Measurements from ENCODE around the gene CSNK1G2.

The CSNK1G2 gene

DNA sequence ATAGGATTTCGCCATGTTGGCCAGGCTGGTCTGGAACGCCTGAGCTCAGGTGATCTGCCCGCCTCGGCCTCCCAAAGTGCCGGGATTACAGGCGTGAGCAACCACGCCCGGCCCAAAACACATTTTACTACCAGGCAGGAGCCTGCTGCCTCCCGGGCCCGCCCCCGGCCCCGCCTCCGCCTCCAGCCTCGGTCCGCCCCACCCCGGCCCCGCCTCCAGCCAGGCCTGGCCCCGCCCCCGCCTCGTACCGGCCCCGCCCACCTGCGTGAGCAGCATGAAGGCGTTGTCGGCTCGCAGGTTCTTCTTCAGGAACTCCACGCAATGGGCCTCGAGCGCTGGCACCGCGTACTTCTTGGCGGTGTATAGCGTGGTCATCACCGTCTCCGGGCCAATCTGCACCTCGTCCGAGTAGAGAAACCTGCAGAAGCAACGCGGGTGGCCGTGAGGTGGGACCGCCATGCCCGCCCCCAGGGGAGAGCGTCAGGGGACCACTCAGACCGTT is 51.8 kb downstream of the CSNK1G2 start:
- no peak for TF ChIP-seq ZFX (IDR thresholded peaks at IDR 0.05)
- TF ChIP-seq, protein P1, sequence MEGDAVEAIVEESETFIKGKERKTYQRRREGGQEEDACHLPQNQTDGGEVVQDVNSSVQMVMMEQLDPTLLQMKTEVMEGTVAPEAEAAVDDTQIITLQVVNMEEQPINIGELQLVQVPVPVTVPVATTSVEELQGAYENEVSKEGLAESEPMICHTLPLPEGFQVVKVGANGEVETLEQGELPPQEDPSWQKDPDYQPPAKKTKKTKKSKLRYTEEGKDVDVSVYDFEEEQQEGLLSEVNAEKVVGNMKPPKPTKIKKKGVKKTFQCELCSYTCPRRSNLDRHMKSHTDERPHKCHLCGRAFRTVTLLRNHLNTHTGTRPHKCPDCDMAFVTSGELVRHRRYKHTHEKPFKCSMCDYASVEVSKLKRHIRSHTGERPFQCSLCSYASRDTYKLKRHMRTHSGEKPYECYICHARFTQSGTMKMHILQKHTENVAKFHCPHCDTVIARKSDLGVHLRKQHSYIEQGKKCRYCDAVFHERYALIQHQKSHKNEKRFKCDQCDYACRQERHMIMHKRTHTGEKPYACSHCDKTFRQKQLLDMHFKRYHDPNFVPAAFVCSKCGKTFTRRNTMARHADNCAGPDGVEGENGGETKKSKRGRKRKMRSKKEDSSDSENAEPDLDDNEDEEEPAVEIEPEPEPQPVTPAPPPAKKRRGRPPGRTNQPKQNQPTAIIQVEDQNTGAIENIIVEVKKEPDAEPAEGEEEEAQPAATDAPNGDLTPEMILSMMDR (conservative IDR thresholded peaks at IDR 0.05), result no peak
- no peak overlapping the region for H3K27ac ChIP-seq

DNA sequence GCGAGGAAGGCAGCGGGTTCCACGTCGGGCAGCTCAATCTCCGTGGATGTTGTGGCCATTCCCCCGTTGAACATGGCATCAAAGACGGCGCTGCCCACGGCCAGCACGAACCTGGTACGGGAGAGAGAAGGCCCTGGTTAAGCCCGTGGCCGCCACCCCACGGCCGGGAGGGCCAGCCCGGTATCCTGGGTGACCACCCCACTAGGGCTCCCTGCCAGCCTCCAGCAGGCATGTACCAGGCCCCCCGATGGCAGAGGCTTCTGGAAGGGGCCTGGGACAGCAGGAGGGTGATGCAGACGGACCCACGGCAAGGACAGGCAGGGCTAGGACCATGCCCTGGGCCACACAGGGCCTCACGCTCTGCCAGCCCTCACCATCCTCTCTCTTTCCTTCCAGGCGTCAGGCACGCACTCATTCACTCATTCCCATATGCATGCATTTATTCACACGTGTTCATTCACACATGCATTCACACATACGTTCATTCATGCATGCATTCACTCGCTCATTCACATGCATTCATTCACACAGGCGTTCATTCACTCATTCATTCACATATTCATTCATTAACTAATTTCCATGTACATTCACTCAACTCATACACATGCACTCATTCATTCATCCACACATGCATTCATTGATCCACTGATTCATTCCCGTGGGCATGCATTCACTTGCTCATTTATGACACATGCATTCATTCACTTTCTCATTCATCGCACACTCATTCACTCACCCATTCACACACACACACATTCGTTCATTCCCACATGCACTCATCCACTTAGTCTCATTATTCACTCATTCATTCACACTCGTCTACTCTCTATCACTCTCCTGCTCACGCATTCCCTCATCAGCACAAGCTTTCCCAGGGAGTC is 56.6 kb downstream of the CSNK1G2 start:
- no peak overlapping the region for H3K27ac ChIP-seq
- no peak for TF ChIP-seq ZFX (IDR thresholded peaks at IDR 0.05)
- TF ChIP-seq, protein P1 (conservative IDR thresholded peaks at IDR 0.05), result no peak

DNA sequence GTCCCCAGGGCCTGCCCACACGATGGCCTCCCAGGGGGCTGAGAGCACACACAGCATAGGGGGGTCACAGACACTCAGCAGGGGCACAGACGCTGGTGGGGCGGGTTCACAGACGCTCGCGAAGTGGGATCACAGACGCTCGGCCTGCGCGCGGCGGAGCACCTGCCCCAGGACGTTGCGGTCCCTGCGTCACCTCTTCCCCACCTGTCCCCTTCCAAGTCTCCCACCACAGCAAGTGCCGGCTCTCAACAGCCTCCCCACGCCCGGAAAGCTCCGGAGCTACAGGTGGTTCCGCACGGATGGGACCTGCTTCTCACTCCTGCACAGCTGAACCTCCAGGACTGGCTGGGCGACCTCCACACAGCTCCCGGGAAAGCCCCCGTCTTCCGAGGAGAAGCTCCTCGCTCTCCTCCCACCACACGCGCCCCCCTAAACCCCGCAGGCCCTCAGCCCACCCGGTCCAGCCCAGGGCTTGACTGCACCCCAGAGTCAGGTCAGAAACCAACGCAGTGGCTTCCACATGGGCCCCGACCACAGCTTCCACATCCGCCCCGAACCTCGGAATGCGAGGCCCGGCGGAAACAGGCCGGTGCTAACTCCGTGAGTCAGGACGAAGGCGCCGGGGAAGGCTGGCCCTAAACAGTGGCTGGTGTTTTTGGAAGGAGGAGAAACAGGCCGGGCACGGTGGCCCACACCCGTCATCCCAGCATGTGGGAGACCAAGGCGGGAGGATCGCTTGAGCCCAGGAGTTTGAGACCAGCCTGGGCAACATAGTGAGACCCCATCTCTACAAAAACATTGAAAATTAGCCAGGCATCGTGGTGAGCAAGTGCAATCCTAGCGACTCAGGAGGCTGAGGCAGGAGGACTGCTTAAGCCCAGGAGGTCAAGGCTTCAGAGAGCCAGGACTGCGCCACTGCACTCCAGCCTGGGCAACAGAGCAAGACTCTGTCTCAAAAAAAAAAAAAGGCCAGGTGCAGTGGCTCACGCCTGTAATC is 58.0 kb downstream of the CSNK1G2 start:
- TF ChIP-seq ZFX (IDR thresholded peaks at IDR 0.05), result no peak
- TF ChIP-seq, protein P1 (conservative IDR thresholded peaks at IDR 0.05), result no peak
- no peak overlapping the region for H3K27ac ChIP-seq

GRCh38 chr19:1999856-2000515 is 59.0 kb downstream of the CSNK1G2 start:
- H3K27ac ChIP-seq, result no peak overlapping the region

DNA sequence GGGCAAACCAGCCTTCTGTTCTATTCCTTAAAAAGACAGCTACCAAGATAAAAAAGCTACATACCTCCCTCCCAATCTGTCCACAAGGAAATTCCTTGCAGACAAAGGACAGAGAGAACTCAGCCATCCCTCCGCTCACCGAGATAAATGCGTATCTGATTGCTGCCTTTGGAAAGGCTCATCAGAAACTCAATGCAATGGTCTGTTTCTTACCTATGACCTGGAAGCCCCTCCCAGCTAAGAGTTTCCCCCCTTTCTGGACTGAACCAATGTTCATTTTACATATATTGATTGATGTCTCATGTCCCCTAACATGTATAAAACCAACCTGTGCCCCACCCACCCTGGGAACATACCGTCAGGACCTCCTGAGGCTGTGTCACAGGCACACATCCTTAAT is 62.9 kb downstream of the CSNK1G2 start:
- TF ChIP-seq ZFX (IDR thresholded peaks at IDR 0.05), result no peak
- TF ChIP-seq, protein P1 (conservative IDR thresholded peaks at IDR 0.05), result no peak

More at GRCh38 chr19:1999856-2000515, 59.0 kb downstream of the CSNK1G2 start:
- TF ChIP-seq ZFX (IDR thresholded peaks at IDR 0.05), result no peak
- TF ChIP-seq, protein P1 (conservative IDR thresholded peaks at IDR 0.05), result no peak

DNA sequence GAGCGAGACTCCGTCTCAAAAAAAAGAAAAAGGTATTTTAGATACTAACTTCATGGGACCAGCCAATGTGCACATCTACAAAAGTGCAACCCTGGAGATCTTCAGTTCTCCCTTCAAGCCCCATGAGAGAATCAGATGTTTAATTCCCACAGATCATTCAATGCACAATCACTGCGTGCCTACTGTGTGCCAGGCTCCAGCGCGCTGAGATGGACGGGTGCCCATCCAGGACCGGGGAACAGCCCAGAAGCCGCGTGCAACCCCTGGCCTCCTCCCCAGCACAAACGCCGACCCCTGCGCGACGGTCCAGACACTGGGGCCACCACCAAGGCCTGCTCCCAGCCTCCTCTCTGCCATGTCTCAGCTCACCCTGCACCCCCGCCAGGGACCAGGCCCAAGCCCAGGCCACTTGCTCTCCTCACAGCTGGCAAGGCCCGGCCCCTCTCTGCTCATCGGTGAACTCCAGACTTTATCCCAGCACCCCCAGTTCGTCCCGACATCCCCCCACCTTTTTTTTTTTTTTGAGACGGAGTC is 69.2 kb downstream of the CSNK1G2 start:
- no peak for TF ChIP-seq ZFX (IDR thresholded peaks at IDR 0.05)
- TF ChIP-seq, protein P1 (conservative IDR thresholded peaks at IDR 0.05), result no peak
- no peak overlapping the region for H3K27ac ChIP-seq

More for the DNA sequence above, 62.9 kb downstream of the CSNK1G2 start:
- H3K27ac ChIP-seq, result no peak overlapping the region
